Activated T-helper 17 cell treated with anti-CD3 and anti-CD28 coated beads, Interleukin-2, amount 50 U/mL, for 72 hours (primary cell): Measurements from ENCODE around the gene KCNK17. TPM values are rescaled to one million over a fixed set of nuclear protein-coding genes. Genes with fewer than 3 reads are reported as not detected.

Experiments
- ATAC-seq: fragments of 150-1000 bp; cut with Tn5 transposase; replicated peaks from 2 replicates; pipeline ENCODE4 v1.10.0; 2021; ENCODE audit warnings: mild to moderate bottlenecking, moderate library complexity
- H3K27ac Mint-ChIP-seq: one replicate; pipeline ENCODE4 v1.8.0; 2022; ENCODE audit warnings: mixed read lengths
- H3K27me3 Mint-ChIP-seq: one replicate; pipeline ENCODE4 v1.8.0; 2022; ENCODE audit warnings: mixed read lengths
- H3K36me3 Mint-ChIP-seq: one replicate; pipeline ENCODE4 v1.8.0; 2022; ENCODE audit warnings: low read depth, mild to moderate bottlenecking, mixed read lengths
- H3K4me1 Mint-ChIP-seq: one replicate; pipeline ENCODE4 v1.8.0; 2022; ENCODE audit warnings: mixed read lengths
- H3K4me3 Mint-ChIP-seq: one replicate; pipeline ENCODE4 v1.8.0; 2022; ENCODE audit warnings: mild to moderate bottlenecking, mixed read lengths
- H3K9me3 Mint-ChIP-seq: one replicate; pipeline ENCODE4 v1.8.0; 2022; ENCODE audit warnings: mixed read lengths
- total RNA-seq, 2 donors: library from RNA; stranded (reverse); gene quantifications; one replicate each; pipeline ENCODE4 v1.2.3, GENCODE V29; 2022

KCNK17 gene
- total RNA-seq, 2 donors from 2014 or later = not detected

DNA sequence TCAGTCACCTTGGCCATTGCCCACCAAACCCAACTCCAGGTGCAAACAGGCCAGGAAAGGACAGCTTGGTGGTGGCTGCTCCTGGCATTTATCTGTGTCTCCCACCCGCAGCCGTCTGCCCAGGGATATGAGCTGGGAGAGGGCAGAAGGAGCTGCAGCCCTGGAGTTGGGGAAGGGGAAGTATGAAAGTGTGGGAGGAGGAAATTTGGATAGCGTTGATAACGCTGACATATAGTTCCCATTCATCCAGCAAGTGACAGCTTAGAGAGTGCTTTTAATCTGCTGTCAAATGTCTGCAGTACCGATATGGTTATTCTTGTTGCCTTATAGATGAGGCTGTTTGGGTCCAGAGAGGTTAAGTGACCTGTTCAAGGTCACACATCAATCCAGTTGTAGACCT lies 7.5 kb upstream of the KCNK17 start:
- Mint-ChIP-seq H3K27ac (no peak overlapping the region), H3K27me3 (peaks cover 26% of the 10 kb centered on the region), H3K4me1 (no peaks in the 10 kb centered on the region), H3K36me3 (no peaks in the 10 kb centered on the region), H3K9me3 (no peaks in the 10 kb centered on the region), H3K4me3 (no peak overlapping the region)
- no peak for ATAC-seq

DNA sequence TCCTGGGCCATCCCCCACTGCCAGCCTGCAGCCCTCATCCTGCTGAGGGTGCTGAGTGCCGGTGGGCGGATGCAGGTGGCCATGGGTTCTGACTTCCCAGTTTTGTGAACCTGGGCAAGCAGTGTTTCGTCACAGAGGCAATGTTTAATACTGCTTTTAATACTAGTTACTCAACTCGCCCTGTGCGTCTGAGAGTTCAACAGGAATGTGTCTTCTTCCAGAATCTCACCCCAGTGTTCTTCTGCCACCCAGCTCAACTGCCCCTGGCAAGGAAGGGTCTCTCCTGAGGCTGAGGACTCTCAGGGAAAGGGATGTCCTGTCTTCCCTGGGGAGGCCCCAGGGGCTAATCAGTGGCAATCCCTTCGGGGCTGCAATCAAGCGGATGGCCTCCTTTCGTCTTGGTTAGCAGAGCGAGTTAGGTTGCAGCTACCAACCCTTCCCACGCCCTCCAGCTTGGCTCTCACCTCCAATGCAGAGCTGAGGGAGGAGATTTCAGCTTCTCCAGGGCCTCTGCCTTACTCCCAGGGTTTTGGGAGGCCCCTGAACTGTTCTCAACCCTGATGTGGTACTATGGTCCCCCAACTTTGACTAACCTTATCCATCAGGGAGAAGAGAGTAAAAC lies 6.3 kb upstream of the KCNK17 start:
- Mint-ChIP-seq H3K36me3 (no peaks in the 10 kb centered on the region), H3K4me3 (no peak overlapping the region), H3K9me3 (no peaks in the 10 kb centered on the region), H3K27me3 (peaks cover 23% of the 10 kb centered on the region), H3K4me1 (no peaks in the 10 kb centered on the region), H3K27ac (no peak overlapping the region)
- ATAC-seq = no peak

DNA sequence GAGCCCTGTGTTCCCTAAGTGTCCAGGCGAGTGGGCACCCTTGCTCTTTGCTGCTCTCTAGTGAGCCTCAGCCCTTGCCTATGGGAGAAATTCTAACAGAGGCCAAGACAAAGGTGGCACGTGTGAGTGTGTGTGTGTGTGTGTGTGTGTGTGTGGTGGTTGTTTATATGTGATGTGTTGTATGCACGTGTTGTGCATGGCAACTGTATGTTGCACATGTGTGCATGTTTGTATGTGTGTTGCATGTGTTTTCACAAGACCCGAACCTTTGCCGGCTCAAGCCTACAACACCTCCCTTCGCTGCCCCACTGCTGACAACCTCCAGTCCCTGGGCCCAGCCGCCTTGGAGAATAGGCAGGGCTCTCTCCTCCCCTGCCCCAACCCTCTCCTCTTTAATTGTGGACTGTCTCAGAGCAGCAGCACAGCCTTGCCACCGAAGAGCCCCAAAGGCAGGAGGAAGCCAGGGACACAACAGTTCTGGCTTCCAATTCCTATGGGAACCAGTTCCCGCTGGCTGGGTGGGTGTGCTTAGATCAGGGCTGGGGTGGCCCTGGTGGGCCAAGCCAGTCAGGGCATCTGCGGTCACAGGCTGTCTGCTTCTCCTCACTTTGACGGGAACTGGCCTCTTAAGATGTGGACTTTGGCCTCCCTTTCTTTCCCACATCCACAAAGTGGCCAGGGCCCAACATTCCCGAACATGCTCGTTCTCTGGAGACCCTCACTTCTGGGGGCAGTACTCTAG lies 5.6 kb upstream of the KCNK17 start:
- H3K9me3 Mint-ChIP-seq = no peaks in the 10 kb centered on the region
- no peak overlapping the region for H3K4me3 Mint-ChIP-seq
- H3K27me3 Mint-ChIP-seq = peaks cover 24% of the 10 kb centered on the region
- no peaks in the 10 kb centered on the region for H3K4me1 Mint-ChIP-seq
- H3K27ac Mint-ChIP-seq = no peak overlapping the region
- ATAC-seq = no peak
- H3K36me3 Mint-ChIP-seq = no peaks in the 10 kb centered on the region

DNA sequence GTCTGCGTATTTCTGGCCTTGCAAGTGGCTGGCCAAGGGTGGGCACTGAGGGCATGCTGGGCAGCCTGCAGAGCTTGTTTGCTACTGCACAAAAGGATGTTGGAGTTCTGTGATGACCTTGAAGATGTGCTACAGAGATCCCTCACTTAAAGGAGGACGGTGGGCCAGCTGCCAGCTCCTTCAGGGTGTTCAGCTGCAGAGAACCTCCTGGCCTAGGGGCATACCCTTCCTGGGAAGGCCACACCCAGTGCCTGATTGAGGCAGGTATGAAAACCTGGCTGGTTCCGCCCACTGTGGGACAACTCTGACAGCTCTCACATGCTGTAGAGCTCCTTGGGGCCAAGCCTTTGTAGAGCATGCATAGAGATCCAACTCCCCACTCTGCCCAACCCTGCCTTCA lies 3.0 kb upstream of the KCNK17 start:
- Mint-ChIP-seq H3K4me1 (no peaks in the 10 kb centered on the region), H3K36me3 (no peaks in the 10 kb centered on the region), H3K27ac (no peak overlapping the region), H3K9me3 (no peaks in the 10 kb centered on the region), H3K27me3 (peaks cover 24% of the 10 kb centered on the region), H3K4me3 (no peak overlapping the region)
- no peak for ATAC-seq

DNA sequence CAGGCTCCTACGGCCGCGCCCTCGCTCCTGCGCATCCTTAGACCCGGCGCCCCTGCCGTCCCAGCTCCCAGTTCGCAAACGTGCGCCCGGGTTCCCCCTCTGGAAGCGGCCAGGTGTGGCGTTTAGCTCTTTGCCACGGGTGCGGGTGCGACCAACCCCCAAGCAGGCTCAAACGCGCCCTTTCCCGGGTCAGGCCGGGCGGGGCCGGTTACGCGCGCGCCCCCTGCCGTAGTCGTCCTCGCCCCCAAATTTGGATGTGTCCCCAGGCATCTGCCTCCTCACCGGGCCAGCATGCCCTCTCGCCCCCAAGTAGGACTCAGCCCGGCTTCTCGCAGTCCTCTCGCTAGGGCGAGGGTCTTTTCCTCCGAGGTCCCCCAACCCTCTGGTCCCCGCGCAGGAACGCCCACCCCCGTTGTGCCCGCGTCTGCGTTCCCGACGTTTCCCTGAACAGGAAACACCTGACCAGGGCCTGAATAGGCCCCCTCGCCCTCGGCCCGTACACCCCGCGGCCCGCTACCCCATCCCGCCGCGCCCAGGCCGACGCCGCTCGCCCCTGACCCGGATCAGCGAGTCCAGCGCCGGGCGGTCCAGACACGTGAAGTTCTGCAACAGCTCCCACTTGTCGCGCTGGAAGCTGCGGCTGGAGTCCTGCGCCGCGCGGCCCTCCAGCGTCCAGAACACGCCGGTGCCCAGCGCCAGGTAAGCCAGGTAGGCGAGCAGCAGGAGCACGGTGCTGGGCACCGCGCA lies 520 bp downstream of the KCNK17 start:
- H3K9me3 Mint-ChIP-seq = no peaks in the 10 kb centered on the region
- H3K4me1 Mint-ChIP-seq = peaks cover 4% of the 10 kb centered on the region
- no peaks in the 10 kb centered on the region for H3K36me3 Mint-ChIP-seq
- H3K27me3 Mint-ChIP-seq = peaks cover 34% of the 10 kb centered on the region
- no peak for ATAC-seq
- no peak overlapping the region for H3K4me3 Mint-ChIP-seq
- H3K27ac Mint-ChIP-seq = no peak overlapping the region

DNA sequence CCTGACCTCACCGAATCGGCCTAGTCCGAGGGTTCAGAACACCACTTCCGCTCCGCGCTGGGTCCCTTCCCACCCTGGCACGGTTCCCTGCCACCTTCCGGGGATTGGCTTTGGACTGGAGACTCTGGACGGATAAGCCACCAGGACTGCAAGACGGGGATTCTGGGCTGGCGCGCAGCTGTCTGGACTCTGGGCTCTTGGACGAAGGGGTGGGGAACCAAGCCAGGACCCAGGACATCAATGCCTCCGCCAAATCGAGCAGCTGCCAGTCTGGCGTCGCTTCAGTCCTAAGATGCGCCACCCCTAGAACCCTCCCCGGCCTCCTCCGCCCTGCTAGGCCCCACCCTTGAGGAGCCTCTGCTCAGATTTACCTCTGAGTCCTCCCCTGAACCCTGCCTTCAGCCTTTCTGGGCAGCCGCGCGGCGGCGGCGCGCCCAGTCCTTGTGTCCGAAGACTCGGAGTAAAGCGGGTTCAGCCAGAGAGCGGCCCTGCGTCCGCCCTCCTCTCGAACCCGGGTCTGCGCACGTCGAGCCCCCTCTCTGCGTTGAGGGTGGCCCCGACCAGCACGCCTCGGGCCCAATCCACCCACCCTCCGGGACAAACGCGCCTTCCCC lies 1.2 kb downstream of the KCNK17 start:
- Mint-ChIP-seq H3K27me3 (peaks cover 31% of the 10 kb centered on the region), H3K4me1 (peaks cover 4% of the 10 kb centered on the region), H3K9me3 (no peaks in the 10 kb centered on the region), H3K36me3 (no peaks in the 10 kb centered on the region), H3K4me3 (no peak overlapping the region), H3K27ac (no peak overlapping the region)
- ATAC-seq = no peak

DNA sequence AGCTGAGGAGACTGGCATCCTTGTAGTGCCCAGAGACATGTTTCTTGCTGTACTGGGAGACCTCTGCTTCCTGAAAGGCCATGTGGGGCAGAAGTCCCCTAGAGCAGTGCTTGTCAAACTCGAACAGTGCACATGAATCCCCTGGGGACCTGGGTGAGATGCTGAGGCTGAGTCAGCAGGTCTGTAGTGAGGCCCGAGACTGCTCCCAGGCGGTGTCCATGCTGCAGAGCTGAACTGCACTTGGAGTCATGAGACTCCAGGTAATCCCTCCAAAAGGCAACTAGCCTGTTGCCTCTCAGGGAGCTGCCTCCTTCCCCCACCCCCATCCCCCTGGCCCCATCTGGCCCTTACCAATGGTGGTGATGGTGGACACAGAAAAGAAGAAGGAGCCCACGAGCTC lies 3.7 kb downstream of the KCNK17 start:
- no peaks in the 10 kb centered on the region for H3K36me3 Mint-ChIP-seq
- H3K27ac Mint-ChIP-seq = no peak overlapping the region
- no peaks in the 10 kb centered on the region for H3K9me3 Mint-ChIP-seq
- peaks cover 4% of the 10 kb centered on the region for H3K4me1 Mint-ChIP-seq
- no peak overlapping the region for H3K4me3 Mint-ChIP-seq
- ATAC-seq = no peak
- H3K27me3 Mint-ChIP-seq = peaks cover 21% of the 10 kb centered on the region

DNA sequence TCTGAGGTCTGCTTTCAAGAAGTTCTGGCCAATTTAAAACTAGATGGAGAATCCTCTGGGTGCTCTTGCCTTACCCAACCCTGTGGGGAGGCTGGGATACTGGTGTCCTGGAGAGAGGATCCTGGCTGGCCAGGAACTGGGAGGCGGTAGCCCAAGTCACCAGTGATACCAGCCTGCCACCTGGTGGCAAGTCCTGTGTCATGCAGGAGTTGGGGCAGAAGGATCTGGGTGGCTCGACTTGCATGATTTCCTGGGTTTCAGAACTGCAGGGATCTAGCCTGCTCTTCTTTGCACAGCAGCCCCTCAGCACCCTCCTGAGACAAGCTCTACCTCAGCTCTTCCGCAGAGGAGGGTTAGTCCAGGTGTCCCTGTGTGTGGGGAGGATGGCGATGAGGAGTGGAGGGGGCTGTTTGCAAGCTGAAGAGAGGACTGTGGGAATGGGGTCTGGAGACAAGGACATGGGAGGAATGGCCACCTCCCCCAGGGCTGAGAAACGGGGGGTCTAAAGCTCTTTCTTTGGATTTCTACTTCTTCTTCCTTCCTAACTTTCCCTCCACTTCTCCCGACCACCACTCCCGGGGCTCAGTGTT lies 4.2 kb downstream of the KCNK17 start:
- no peak overlapping the region for H3K4me3 Mint-ChIP-seq
- peaks cover 4% of the 10 kb centered on the region for H3K4me1 Mint-ChIP-seq

DNA sequence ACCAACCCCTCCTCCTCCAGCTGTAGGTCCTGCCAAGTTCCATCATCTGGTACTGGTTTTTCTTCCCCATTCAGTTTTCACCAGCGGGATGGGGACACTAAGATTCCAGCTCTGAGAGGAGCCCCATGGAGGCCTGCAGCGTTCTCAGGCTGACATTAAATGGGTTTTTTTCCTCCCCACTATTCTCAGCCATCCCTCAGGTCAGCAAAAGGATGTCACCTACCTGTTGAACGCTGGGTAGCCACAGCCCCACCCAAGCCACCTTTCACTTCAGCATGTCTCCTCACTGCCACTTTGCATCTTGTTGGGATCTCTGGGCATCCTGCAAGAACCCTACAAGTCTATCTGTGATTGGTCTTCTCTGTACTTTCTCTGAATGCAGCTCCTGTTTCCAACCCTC lies 6.8 kb downstream of the KCNK17 start:
- Mint-ChIP-seq H3K4me1 (peaks cover 4% of the 10 kb centered on the region), H3K27me3 (peaks cover 15% of the 10 kb centered on the region), H3K9me3 (no peaks in the 10 kb centered on the region), H3K27ac (no peak overlapping the region), H3K36me3 (no peaks in the 10 kb centered on the region), H3K4me3 (no peak overlapping the region)
- no peak for ATAC-seq

More for the DNA sequence above, 4.2 kb downstream of the KCNK17 start:
- Mint-ChIP-seq H3K9me3 (no peaks in the 10 kb centered on the region), H3K27me3 (peaks cover 17% of the 10 kb centered on the region), H3K27ac (no peak overlapping the region), H3K36me3 (no peaks in the 10 kb centered on the region)
- ATAC-seq = peak; percentile 63

DNA sequence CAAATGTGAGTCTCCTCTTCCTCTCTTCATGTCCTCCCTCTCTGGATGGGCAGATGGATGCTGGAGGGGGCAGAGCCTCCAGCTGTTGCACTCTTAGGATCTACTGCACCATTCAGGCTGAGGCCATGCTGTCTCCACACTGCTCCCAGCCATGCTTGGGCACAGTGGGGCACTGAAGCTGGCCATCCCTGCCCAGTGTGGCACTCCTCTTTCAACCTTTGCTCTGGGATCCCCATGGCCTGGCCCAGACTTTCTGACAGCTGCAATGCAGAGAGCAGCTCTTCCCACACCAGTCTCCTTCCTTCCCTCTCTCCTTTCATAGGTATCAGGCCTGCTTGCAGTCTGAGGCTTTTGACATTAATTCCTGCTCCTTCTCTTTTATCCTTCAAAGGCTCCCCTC lies 9.3 kb downstream of the KCNK17 start:
- no peak for ATAC-seq
- Mint-ChIP-seq H3K27me3 (peaks cover 5% of the 10 kb centered on the region), H3K9me3 (no peaks in the 10 kb centered on the region), H3K27ac (no peak overlapping the region), H3K4me3 (no peak overlapping the region), H3K4me1 (peaks cover 1% of the 10 kb centered on the region), H3K36me3 (no peaks in the 10 kb centered on the region)

DNA sequence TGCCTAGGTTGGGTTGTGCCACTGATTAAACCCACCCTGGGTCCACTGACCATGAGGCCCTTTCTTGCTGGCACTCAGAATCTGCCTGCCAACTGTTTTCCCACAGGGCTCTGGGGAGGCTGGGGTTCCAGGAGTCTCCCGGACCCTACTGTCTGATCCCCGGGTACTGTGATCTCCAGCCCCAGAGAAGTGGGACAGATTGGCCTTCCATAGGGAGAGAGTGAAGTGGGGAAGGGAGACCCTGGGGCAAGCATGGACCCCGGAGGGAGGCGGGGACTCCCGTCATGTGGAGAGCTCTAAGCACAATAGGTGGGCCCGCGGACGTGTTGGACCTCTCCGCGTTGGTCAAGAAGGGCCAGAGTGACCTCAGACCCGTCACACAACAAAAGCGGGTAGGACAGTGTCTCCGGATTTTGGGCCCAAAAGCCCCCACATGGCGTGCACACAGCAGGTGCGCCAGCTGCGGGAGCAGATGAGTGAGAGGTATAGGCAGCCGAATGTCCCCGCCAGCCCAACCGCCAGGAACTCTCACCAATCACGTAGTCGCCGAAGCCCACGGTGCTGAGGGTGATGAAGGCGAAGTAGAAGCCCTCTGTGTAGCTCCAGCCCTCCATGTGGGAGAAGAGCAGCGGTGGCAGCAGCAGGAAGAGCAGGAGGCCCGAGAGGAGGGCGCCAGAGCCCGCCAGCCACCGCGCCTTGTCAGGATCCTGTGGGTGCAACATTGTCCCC lies 10.6 kb downstream of the KCNK17 start:
- Mint-ChIP-seq H3K4me1 (no peaks in the 10 kb centered on the region), H3K36me3 (no peaks in the 10 kb centered on the region), H3K9me3 (no peaks in the 10 kb centered on the region), H3K4me3 (peak overlapping the region; percentile 67), H3K27ac (no peak overlapping the region), H3K27me3 (peaks cover 3% of the 10 kb centered on the region)
- ATAC-seq = peak; percentile 10

DNA sequence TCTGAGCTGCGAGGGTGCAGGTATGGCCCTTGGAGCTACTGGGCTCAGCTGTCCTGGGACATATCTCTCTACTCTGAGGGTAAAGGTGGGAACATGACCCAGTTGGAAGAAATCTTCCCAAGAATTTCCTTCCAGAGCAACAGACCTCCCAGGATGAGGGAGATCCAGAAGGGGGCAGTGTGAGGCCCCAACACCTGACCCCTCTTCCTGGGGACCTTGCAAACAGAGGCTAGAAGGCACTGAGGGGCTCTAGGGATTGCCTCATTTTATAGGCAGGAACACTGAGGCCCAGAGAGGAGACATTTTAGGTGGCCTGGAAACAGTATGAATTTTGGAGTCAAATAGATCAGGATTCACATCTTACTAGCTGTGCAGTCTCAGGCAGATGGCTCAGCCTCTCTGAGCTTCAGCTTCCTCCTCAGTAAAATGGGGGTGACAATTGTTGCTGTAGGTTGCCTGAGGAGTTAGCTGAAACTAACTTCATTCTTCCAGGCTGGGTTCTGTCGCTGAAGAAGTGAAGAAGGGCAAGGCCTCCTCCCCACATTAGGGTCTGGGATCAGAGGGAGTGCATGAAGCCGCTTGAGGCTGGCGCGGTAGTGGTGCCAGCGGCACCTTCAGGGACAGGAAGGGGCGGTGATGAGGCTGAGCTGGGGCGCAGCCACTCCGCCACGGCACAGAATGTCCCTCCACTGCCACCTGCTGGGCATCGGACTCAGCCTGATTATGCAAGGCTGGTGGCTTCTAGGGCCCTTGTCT lies 11.4 kb downstream of the KCNK17 start:
- Mint-ChIP-seq H3K27me3 (peaks cover 3% of the 10 kb centered on the region), H3K4me1 (no peaks in the 10 kb centered on the region), H3K27ac (no peak overlapping the region), H3K9me3 (no peaks in the 10 kb centered on the region), H3K4me3 (peak overlapping the region; percentile 67), H3K36me3 (no peaks in the 10 kb centered on the region)
- ATAC-seq = peak; percentile 95

DNA sequence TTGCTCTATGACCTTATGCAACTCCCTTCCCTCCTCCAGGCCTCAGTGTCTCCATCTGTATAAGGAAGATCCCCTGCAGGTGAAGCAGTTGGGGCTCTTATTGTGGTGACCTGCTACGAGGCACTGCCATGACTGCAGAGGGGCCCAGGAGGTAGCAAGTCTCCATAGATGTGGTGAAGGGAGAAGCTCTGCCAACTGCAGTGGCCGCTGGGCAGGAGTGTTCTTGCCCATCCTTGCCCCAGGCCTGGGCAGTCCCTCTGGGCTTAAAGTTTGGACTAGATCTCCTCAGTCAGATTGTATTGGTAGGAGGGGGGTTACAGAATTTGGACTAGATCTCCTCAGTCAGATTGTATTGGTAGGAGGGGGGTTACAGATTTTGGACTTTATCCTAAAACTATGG lies 12.2 kb downstream of the KCNK17 start:
- Mint-ChIP-seq H3K4me3 (no peak overlapping the region), H3K36me3 (no peaks in the 10 kb centered on the region), H3K4me1 (no peaks in the 10 kb centered on the region), H3K27me3 (peaks cover 3% of the 10 kb centered on the region), H3K9me3 (no peaks in the 10 kb centered on the region), H3K27ac (no peak overlapping the region)
- no peak for ATAC-seq
